Activated CD4-positive, alpha-beta T cell treated with anti-CD3 and anti-CD28 coated beads, Interleukin-2, amount 10 ng/mL, durations not matched to agents 24 days and 14 days (primary cell): ENCODE data around the gene CLSTN1. TPM values are rescaled to one million over a fixed set of nuclear protein-coding genes. Genes with fewer than 3 reads are reported as not detected.

Source experiments
- DNase-seq: peaks from one replicate; pipeline ENCODE4 v3.0.0; 2022
- H3K27ac Mint-ChIP-seq: one replicate; pipeline ENCODE4 v1.8.0; 2022; ENCODE audit warnings: mild to moderate bottlenecking, mixed read lengths
- H3K27me3 Mint-ChIP-seq: one replicate; pipeline ENCODE4 v1.8.0; 2022; ENCODE audit warnings: mixed read lengths
- H3K36me3 Mint-ChIP-seq: one replicate; pipeline ENCODE4 v1.8.0; 2022; ENCODE audit warnings: low read depth, mild to moderate bottlenecking, mixed read lengths
- H3K4me1 Mint-ChIP-seq: one replicate; pipeline ENCODE4 v1.8.0; 2021; ENCODE audit warnings: mixed read lengths
- H3K4me3 Mint-ChIP-seq: one replicate; pipeline ENCODE4 v1.8.0; 2022; ENCODE audit warnings: mild to moderate bottlenecking, moderate library complexity, mixed read lengths
- H3K9me3 Mint-ChIP-seq: one replicate; pipeline ENCODE4 v1.8.0; 2021; ENCODE audit warnings: mixed read lengths
- intact Hi-C: fragments of 100-400 bp; cut with micrococcal nuclease; formaldehyde crosslinking; loops from one replicate; pipeline ENCODE4 v1.15.1; 2023
- total RNA-seq: library from RNA; stranded (reverse); gene quantifications from 2 replicates; pipeline ENCODE4 v1.2.3, GENCODE V29; 2022

Gene CLSTN1
- 42.1 and 43.8 TPM in 2 replicates for total RNA-seq

DNA sequence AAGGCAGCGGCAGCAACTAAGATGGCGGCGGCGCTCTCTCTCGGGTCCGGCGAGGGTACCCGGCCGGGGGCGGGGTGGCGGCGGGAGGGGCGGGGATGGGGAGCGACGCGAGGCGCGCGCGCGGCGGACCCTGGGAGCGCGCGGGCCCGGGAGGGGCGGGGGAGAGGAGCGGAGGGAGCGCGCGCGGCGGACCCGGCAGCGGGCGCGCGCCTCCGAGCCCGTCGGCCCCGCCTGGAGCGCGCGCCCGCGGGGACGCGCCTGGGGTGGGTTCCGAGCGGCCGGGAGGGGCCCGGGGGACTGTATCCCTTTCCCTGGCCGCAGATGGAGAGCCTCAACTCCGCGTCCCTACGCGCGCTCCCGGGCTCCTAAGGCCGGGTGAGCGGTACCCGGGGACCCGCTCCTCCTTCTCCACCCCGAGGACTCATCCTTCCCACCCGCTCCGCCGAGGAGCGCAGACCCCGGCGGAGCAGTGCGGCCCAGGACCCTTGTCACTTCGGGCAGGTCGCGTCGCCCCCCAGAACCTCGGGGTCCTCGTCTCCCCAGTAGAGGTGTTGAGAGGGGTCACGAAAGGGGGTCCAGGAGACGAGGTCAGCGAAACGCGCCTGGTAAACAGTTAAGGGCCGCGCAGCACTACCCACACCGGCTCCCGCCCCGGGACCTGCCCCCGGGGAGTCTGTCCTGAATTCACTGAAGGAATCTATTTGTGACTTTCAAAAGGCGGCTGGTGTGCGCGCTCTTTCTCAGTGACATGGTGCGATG, at the start of gene CLSTN1:
CLSTN1 (minus strand) TSS at position 23 of the 759 bp plus-strand sequence. CDS start 232 bp downstream, outside the sequence.
- peak; percentile 96 for DNase-seq
- intact Hi-C loops = loop anchor here (1.0 to 10.0 kb wide), 6 partner anchors 23 to 871 kb away; no protein-coding TSS in a partner anchor

GRCh38 chr1:9873385-9873784, 49.6 kb upstream of the CLSTN1 start:
- H3K4me1 Mint-ChIP-seq = peaks cover 4% of the 10 kb centered on the region
- H3K4me3 Mint-ChIP-seq = no peak overlapping the region
- DNase-seq = peak; percentile 52
- intact Hi-C loops = no loop called here
- H3K27me3 Mint-ChIP-seq = no peaks in the 10 kb centered on the region
- no peaks in the 10 kb centered on the region for H3K9me3 Mint-ChIP-seq
- peak overlapping the region; percentile 20 for H3K27ac Mint-ChIP-seq
- no peaks in the 10 kb centered on the region for H3K36me3 Mint-ChIP-seq

More for the DNA sequence above, at the start of gene CLSTN1:
- Mint-ChIP-seq H3K9me3 (no peaks in the 10 kb centered on the region), H3K27me3 (peaks cover 6% of the 10 kb centered on the region), H3K27ac (peak within 1 kb of the TSS; percentile 82), H3K36me3 (peaks cover 7% of the 10 kb centered on the region), H3K4me3 (peak within 1 kb of the TSS; percentile 92), H3K4me1 (peaks cover 35% of the 10 kb centered on the region)

- intact Hi-C loops = no loop called here
- no peaks in the 10 kb centered on the region for H3K36me3 Mint-ChIP-seq
- no peak overlapping the region for H3K4me3 Mint-ChIP-seq
- peaks cover 5% of the 10 kb centered on the region for H3K4me1 Mint-ChIP-seq
- DNase-seq = peak; percentile 54
- H3K9me3 Mint-ChIP-seq = no peaks in the 10 kb centered on the region
- H3K27me3 Mint-ChIP-seq = no peaks in the 10 kb centered on the region
- H3K27ac Mint-ChIP-seq = no peak overlapping the region
These were observed 48.8 kb upstream of the CLSTN1 start for GRCh38 chr1:9872430-9873165.

DNA sequence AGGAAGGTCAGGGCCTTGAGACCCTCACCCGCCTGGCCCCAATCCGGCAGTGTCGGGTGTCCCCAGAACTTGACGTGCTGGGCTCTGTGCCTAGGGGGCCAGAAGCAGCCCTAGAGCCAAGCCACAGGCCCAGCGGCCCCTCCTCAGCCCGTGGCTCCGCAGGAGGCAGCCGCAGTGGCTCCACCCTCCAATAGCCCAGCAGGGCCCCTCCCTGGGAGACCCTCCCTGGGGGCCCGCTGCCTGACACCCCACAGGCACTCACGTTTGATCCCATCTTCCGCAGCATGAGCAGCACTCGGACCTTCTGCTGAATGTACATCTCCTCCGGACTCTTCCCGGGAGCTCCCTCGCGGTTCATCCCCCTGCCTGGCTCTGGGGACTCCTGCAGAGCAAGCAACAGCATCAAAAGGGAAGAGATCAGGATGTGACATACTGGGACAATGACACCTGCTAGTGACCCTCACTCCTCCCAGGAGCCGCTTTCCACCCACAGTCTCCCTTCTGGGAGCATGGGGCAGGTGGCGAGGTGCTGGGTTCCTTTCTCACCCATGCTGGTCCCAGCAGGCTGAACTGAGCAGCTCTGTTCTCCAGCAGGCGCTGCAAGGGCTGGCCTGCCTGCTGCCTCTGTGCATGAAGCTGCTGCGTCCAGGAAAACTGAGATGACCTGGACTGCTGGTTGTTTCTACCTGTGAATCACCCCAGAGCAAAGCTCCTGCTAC, 48.1 kb upstream of the CLSTN1 start:
- no peaks in the 10 kb centered on the region for H3K9me3 Mint-ChIP-seq
- intact Hi-C loops = no loop called here

GRCh38 chr1:9871021-9871420, 47.3 kb upstream of the CLSTN1 start:
- intact Hi-C loops = no loop called here

More for the DNA sequence above, 48.1 kb upstream of the CLSTN1 start:
- no peak overlapping the region for H3K27ac Mint-ChIP-seq
- no peak overlapping the region for H3K4me3 Mint-ChIP-seq
- peak; percentile 53 for DNase-seq
- peaks cover 7% of the 10 kb centered on the region for H3K4me1 Mint-ChIP-seq
- H3K27me3 Mint-ChIP-seq = peaks cover under 1% of the 10 kb centered on the region
- no peaks in the 10 kb centered on the region for H3K36me3 Mint-ChIP-seq

GRCh38 chr1:9870572-9870971, 46.8 kb upstream of the CLSTN1 start:
- Mint-ChIP-seq H3K27me3 (peaks cover 2% of the 10 kb centered on the region), H3K4me1 (peaks cover 8% of the 10 kb centered on the region), H3K4me3 (no peak overlapping the region), H3K36me3 (no peaks in the 10 kb centered on the region), H3K27ac (no peak overlapping the region), H3K9me3 (no peaks in the 10 kb centered on the region)
- no peak for DNase-seq
- intact Hi-C loops = no loop called here

More at GRCh38 chr1:9871021-9871420, 47.3 kb upstream of the CLSTN1 start:
- Mint-ChIP-seq H3K36me3 (no peaks in the 10 kb centered on the region), H3K4me3 (no peak overlapping the region), H3K4me1 (peaks cover 8% of the 10 kb centered on the region), H3K9me3 (no peaks in the 10 kb centered on the region), H3K27ac (no peak overlapping the region), H3K27me3 (peaks cover 2% of the 10 kb centered on the region)
- DNase-seq = no peak

DNA sequence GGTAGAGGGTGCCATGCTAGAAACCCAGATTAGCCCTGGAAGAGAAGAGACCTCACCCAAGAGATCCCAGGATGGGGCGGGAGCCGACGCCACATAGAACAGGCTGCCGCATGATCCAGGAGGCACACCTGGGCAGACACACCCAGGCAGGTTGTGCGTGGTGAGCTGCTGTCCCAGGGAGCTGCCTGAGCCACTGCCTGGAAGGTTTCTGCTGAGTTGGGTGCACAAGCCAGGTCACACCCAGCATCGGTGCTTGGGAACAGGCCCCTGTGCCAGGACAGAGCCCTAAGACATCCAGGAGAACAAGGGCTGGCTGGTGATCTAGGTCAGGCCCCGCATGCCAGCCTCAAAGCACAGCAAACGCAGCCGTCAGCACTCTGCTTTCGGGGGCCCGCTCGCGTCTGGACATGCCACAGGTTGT, 46.1 kb upstream of the CLSTN1 start:
- Mint-ChIP-seq H3K4me1 (peaks cover 5% of the 10 kb centered on the region), H3K27me3 (peaks cover 2% of the 10 kb centered on the region), H3K9me3 (no peaks in the 10 kb centered on the region), H3K36me3 (no peaks in the 10 kb centered on the region), H3K4me3 (no peak overlapping the region), H3K27ac (no peak overlapping the region)
- no peak for DNase-seq
- intact Hi-C loops = loop anchor here (5.0 to 10.0 kb wide), 3 partner anchors 48 to 375 kb away; partner anchors contain the start of gene CLSTN1

GRCh38 chr1:9868244-9868590, 44.5 kb upstream of the CLSTN1 start:
- no peak overlapping the region for H3K4me3 Mint-ChIP-seq
- no peaks in the 10 kb centered on the region for H3K9me3 Mint-ChIP-seq
- intact Hi-C loops = loop anchor here (5.0 to 10.0 kb wide), 3 partner anchors 46 to 373 kb away; partner anchors contain the start of gene CLSTN1
- H3K27me3 Mint-ChIP-seq = peaks cover 2% of the 10 kb centered on the region
- peaks cover 4% of the 10 kb centered on the region for H3K4me1 Mint-ChIP-seq
- no peak overlapping the region for H3K27ac Mint-ChIP-seq
- no peaks in the 10 kb centered on the region for H3K36me3 Mint-ChIP-seq
- no peak for DNase-seq

GRCh38 chr1:9867408-9868243, 43.9 kb upstream of the CLSTN1 start:
- H3K4me1 Mint-ChIP-seq = peaks cover 4% of the 10 kb centered on the region
- H3K27me3 Mint-ChIP-seq = peaks cover 2% of the 10 kb centered on the region
- H3K27ac Mint-ChIP-seq = no peak overlapping the region
- intact Hi-C loops = loop anchor here (1.0 to 10.0 kb wide), 5 partner anchors 45 to 373 kb away; partner anchors contain the start of gene CLSTN1
- H3K9me3 Mint-ChIP-seq = no peaks in the 10 kb centered on the region
- DNase-seq = peak; percentile 96
- H3K36me3 Mint-ChIP-seq = no peaks in the 10 kb centered on the region
- H3K4me3 Mint-ChIP-seq = no peak overlapping the region

- Mint-ChIP-seq H3K27ac (no peak overlapping the region), H3K9me3 (no peaks in the 10 kb centered on the region), H3K27me3 (peaks cover 2% of the 10 kb centered on the region), H3K36me3 (no peaks in the 10 kb centered on the region), H3K4me3 (no peak overlapping the region), H3K4me1 (peaks cover 4% of the 10 kb centered on the region)
- DNase-seq = no peak
- intact Hi-C loops = loop anchor here (1.0 to 10.0 kb wide), 5 partner anchors 45 to 372 kb away; partner anchors contain the start of gene CLSTN1
These were observed 43.1 kb upstream of the CLSTN1 start for GRCh38 chr1:9866836-9867235.

GRCh38 chr1:9865724-9866123, 42.0 kb upstream of the CLSTN1 start:
- H3K36me3 Mint-ChIP-seq = no peaks in the 10 kb centered on the region
- no peak overlapping the region for H3K4me3 Mint-ChIP-seq
- intact Hi-C loops = loop anchor here (5.0 to 10.0 kb wide), 3 partner anchors 43 to 371 kb away; partner anchors contain the start of gene CLSTN1
- DNase-seq = no peak
- H3K27ac Mint-ChIP-seq = no peak overlapping the region
- peaks cover 2% of the 10 kb centered on the region for H3K27me3 Mint-ChIP-seq
- peaks cover 4% of the 10 kb centered on the region for H3K4me1 Mint-ChIP-seq
- H3K9me3 Mint-ChIP-seq = no peaks in the 10 kb centered on the region

DNA sequence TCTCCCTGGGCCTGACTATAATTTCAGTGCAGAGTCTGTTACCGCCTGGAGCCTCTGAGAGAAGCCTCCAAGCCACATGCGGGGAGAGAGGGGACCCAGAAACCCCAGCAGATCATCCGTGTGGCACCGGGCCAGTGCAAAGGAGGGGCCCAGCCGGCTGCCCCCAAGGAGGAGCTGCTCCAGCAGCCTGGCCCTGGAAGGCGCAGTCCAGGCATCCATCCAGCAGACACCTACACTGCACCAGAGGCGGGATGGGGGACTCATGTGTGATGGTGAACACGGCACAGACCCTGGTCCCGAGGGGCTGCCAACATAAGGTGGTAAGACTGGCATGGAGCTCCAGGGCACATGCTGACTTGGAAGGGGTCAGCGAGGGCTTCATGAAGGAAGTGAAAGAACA, 39.6 kb upstream of the CLSTN1 start:
- DNase-seq = no peak
- intact Hi-C loops = loop anchor here (10.0 kb wide), 1 partner anchor 369 kb away; no protein-coding TSS in a partner anchor
- Mint-ChIP-seq H3K36me3 (peaks cover 2% of the 10 kb centered on the region), H3K27ac (no peak overlapping the region), H3K4me1 (peaks cover 12% of the 10 kb centered on the region), H3K9me3 (no peaks in the 10 kb centered on the region), H3K27me3 (peaks cover 2% of the 10 kb centered on the region), H3K4me3 (no peak overlapping the region)

- intact Hi-C loops = loop anchor here (10.0 kb wide), 1 partner anchor 367 kb away; no protein-coding TSS in a partner anchor
- Mint-ChIP-seq H3K27me3 (no peaks in the 10 kb centered on the region), H3K9me3 (no peaks in the 10 kb centered on the region), H3K4me1 (peaks cover 11% of the 10 kb centered on the region), H3K36me3 (peaks cover 4% of the 10 kb centered on the region), H3K27ac (no peak overlapping the region), H3K4me3 (no peak overlapping the region)
- no peak for DNase-seq
These were observed 37.6 kb upstream of the CLSTN1 start for GRCh38 chr1:9861360-9861759.
